GM18873 (cell line): Measurements from ENCODE around the gene KIFAP3.
A peak's percentile ranks its signal among the peaks of the same experiment; 100 is the strongest.
"Not testable (repeated sequence)": the region's sequence is repeated elsewhere in the genome, so short reads cannot be mapped to it uniquely, and the experiment has no call there.

ENCODE experiments used
- ATAC-seq: cut with Tn5 transposase; IDR thresholded peaks from one replicate; pipeline ENCODE4 v1.9.1; 2021; ENCODE audit warnings: mild to moderate bottlenecking, moderate library complexity, moderate number of reproducible peaks; ENCODE audit not compliant: unreplicated experiment, low FRiP score

Gene KIFAP3

DNA sequence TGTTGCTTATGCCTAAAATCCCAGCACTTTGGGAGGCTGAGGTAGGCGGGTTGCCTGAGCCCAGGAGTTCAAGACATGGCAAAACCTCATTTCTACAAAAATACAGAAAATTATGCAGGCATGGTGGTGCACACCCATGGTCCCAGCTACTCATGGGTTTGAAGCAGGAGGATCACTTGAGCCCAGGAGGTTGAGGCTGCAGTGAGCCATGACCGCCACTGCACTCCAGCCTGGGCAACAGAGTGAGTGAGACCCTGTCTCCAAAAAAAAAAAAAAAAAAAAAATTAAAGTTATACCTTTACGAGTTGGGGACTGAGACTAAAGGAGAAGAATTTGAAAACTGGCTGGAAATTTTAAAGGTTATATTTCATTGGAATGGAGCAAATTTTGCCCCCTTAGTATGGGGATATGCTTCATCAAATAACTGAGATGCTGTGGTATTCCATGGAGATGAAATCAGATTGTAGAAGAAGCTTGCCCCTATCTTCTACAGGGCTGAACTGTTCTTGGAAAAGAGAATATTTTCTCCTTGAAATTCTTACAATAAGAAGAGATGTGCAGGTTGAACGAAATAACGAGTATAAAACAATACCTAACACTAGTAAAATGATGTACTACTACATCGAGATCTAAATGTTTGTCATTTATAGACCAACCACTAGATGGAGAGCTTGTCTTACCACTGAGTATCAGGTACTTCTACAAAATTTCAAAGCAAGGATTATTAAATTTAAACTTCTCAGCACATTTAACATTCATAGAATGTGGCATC is 145.9 kb downstream of the KIFAP3 start:
- no peak for ATAC-seq

- no peak for ATAC-seq
Measured at GRCh38 chr1:169925505-169926482, 148.7 kb downstream of the KIFAP3 start.

- ATAC-seq, result no peak
Measured at GRCh38 chr1:169924829-169925228, 149.7 kb downstream of the KIFAP3 start.

GRCh38 chr1:169924063-169924462 is 150.4 kb downstream of the KIFAP3 start:
- ATAC-seq, result no peak

DNA sequence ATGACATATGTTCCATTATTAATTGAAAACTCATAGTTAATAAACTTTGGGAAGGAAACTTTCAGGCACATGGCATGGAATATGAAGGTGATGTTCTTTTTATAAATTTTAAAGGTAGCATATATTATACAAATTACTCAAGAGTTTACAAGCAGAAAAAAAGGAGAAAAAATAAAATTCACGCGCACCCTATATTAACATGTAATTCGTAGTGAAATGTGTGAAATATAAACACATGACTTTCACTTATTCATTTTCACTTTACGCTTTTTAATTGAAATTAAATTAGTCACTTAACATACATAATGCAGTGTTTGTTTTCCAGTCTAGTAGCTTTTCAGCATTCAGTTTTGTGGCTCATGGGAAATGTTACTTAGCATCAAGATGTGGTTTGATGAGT is 153.4 kb downstream of the KIFAP3 start:
- ATAC-seq, result no peak

GRCh38 chr1:169918927-169919326 is 155.6 kb downstream of the KIFAP3 start:
- no peak for ATAC-seq

- not testable (repeated sequence) for ATAC-seq
Measured at GRCh38 chr1:169918220-169918619, 156.3 kb downstream of the KIFAP3 start.

DNA sequence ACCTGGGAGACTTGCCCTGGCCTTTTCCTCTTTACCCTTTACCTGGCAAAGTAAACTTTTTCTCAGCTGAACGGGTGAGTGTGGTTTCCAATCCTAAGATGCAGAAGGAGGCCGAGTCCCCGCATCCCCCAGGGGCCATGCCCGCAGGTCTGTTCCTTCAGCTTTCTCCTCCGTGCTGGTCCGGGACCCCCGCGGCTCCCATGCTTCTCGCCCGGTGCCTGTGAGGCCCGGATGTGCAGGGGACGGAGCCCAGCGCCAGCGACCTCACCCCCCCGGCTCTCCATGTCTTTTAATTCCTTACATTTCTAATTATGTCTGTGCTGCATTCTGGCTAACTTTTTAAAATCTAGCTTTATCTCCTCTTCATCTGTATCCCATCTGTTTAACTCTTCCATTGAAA is 159.3 kb downstream of the KIFAP3 start:
- ATAC-seq, result no peak

- no peak for ATAC-seq
Measured at GRCh38 chr1:169914531-169914930, 160.0 kb downstream of the KIFAP3 start.

DNA sequence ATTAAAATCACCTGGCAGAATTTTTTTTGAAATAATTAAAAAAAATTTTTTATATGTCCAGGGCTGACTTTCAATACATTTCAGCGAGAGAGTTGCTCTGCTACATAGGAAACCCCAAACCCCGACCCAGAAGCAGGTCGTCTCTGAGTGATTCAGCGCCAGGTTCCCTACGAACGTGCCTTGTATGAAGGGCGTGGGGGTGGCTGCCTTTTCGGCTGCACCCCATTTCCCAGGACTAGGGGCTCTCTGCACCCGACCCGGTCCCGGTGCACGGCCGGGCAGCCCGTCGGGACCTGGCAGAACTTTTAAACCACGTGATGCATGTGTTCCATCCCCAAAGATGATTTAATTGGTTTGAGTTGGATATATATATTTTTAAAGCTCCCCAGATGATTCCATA is 165.0 kb downstream of the KIFAP3 start:
- no peak for ATAC-seq

DNA sequence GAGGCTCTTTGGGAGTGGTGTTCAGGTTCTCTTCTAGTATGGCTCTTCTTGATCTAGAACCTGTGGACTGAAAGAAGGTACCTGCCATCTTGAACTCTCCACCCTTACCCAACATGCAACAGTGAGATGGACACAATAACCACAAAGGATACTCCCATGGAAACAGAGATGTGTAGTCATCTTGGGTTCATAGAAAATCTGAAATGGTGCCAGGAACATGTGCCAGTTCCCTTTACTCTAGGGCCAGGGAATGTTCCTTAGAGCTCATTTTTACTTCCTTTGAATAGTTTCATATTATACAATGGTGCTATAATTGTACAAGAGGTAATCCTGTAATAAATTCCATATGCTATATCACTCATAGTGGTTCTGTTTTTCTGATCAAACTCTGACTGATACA is 167.6 kb downstream of the KIFAP3 start:
- ATAC-seq, result no peak

GRCh38 chr1:169904834-169905233 is 169.7 kb downstream of the KIFAP3 start:
- ATAC-seq, result no peak

- ATAC-seq, result no peak
Measured at GRCh38 chr1:169902751-169903150, 171.7 kb downstream of the KIFAP3 start.

DNA sequence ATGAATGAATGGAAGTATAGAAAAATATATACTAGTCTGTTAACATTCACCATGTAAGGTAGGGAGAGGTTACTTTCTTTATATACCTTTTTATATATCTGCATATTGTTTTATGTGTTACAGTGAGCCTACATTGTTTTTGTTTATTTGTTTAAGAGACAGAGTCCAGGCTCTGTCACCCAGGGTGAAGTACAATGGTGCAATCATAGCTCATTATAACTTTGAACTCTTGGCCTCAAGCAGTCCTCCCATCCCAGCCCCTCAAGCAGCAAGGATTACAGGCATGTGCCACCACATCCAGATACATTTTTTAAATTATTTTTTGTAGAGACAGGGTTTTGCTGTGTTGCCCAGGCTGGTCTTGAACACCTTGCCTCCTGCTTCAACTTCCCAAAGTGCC is 173.4 kb downstream of the KIFAP3 start:
- no peak for ATAC-seq

GRCh38 chr1:169900571-169900970 is 173.9 kb downstream of the KIFAP3 start:
- no peak for ATAC-seq

DNA sequence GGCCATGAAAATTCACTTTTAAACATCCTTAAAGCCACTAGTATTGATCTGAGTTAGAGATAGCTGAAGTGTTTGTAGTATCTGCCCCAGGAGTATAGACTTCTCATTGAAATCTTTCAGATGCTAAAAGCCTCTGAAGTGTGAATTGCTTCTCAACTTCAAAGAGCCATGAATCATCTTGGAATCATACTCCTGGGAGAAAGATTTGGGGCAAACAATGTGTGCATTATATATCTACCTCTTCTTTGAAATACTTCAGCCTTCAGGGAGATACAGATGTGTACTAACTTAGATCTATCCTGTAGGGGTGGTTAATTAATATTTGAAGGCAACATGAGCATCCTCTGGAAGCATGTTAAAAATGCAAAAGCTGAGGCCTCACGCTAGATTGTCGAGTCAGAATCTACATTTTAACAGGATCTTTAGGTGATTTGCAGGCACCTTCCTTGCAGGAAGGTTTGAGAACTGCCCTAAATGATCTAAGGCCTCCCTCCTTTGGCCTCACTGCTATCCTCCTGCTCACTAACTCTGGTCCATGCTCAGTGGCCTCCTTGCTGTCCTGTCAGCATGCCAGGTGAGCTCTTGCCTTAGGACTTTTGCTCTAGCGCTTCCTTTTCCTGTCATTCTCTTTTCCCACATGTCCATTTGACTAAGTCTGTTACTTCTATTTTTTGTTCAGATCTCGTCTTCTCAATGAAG is 174.8 kb downstream of the KIFAP3 start:
- no peak for ATAC-seq

DNA sequence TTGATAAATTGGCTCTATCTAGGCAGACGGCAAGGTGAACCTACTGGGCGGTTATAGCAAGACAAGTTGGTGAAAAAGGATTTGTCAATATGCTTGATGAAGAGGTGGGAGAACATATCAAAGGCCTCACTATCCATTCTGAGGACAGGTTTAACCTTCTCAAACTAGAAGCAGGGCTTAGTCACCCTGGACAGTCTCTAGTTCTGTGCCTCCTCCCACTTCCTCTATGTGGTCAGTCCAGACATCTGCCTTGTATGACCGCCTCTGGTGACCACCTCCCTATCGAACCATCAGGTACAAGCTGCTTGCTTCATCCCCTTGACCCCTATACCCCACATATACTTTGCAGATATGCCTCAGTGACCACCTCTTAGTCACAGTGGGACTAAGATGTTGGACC is 178.5 kb downstream of the KIFAP3 start:
- no peak for ATAC-seq

DNA sequence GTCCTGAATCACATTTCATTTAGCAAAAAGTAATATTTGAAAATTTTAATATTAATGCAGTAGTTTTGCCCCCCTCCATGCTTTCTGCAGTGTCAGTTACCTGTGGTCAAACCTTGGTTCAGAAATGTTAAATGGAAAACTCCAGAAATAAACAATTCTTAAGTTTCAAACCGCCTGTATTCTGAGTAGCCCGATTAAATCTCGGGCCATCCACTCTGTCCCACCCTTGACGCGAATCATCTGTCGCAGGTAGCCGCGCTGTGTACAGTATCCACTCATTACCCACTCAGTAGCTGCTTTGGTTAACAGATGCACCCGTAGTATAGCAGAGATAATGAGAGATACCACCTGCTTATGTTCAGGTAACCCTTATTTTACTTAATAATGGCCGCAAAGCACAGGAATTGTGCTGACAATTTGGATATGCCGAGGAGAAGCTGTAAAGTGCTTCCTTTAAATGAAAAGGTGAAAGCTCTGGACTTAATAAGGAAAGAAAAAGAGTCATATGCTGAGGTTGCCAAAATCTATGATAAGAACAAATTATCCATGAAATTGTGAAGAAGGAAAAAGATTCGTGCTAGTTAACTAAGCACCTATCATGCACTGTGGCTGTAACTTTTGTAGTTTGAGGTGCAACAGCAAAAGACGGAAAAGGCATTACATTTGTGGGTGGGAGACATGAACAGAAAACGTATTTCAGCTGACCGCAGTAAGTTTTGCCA is 179.9 kb downstream of the KIFAP3 start:
- ATAC-seq, result no peak

GRCh38 chr1:169893645-169894423 is 180.7 kb downstream of the KIFAP3 start, which contains the start of gene SCYL3:
SCYL3 (minus strand) TSS chr1:169893896; CDS start chr1:169888840, 5,056 bp downstream.
- ATAC-seq, result peak; percentile 83
